Hepatocyte (in vitro differentiated cells): ENCODE data around the gene PHACTR1. TPM values are rescaled to one million over a fixed set of nuclear protein-coding genes. Genes with fewer than 3 reads are reported as not detected.

Experiments
- DNase-seq: peaks from one replicate; pipeline ENCODE4 v3.0.0-alpha.2; 2016; ENCODE audit warnings: low spot score
- H2AFZ ChIP-seq: fragments of 200-600 bp; sonication (generic); 2 replicates; pipeline ENCODE4 v1.6.0; 2016; ENCODE audit warnings: antibody characterized with exemption, mild to moderate bottlenecking
- H3K27ac ChIP-seq: fragments of 200-600 bp; sonication (generic); 2 replicates; pipeline ENCODE4 v1.5.1; 2016; ENCODE audit warnings: mild to moderate bottlenecking
- H3K27me3 ChIP-seq: fragments of 200-600 bp; sonication (generic); 2 replicates; pipeline ENCODE4 v1.6.1; 2016
- H3K36me3 ChIP-seq: fragments of 200-600 bp; sonication (generic); replicated peaks from 2 replicates; pipeline ENCODE4 v1.5.1; 2016; ENCODE audit warnings: low read depth; ENCODE audit not compliant: insufficient read depth
- H3K4me1 ChIP-seq: fragments of 200-600 bp; sonication (generic); 2 replicates; pipeline ENCODE4 v1.5.1; 2016; ENCODE audit warnings: mild to moderate bottlenecking, moderate library complexity; ENCODE audit not compliant: insufficient read depth
- H3K4me2 ChIP-seq: fragments of 200-600 bp; sonication (generic); 2 replicates; pipeline ENCODE4 v1.6.0; 2016
- H3K4me3 ChIP-seq: fragments of 200-600 bp; sonication (generic); 2 replicates; pipeline ENCODE4 v1.5.1; 2016; ENCODE audit warnings: mild to moderate bottlenecking
- H3K79me2 ChIP-seq: fragments of 200-600 bp; sonication (generic); 2 replicates; pipeline ENCODE4 v1.6.0; 2017; ENCODE audit warnings: mild to moderate bottlenecking
- H3K9me2 ChIP-seq: fragments of 200-600 bp; sonication (generic); replicated peaks from 2 replicates; pipeline ENCODE4 v1.6.0; 2017; ENCODE audit warnings: mild to moderate bottlenecking; ENCODE audit not compliant: insufficient read depth
- H3K9me3 ChIP-seq: fragments of 200-600 bp; sonication (generic); 2 replicates; pipeline ENCODE4 v1.5.1; 2016; ENCODE audit warnings: low read depth, mild to moderate bottlenecking
- H4K20me1 ChIP-seq: fragments of 200-600 bp; sonication (generic); 2 replicates; pipeline ENCODE4 v1.6.0; 2016; ENCODE audit warnings: mild to moderate bottlenecking; ENCODE audit not compliant: insufficient read depth, poor library complexity, severe bottlenecking
- EZH2 ChIP-seq: fragments of 200-600 bp; sonication (generic); IDR thresholded peaks from 2 replicates; pipeline ENCODE4 v1.6.1; 2016; ENCODE audit warnings: antibody characterized with exemption, mild to moderate bottlenecking, borderline replicate concordance
- EZH2phosphoT487 ChIP-seq: fragments of 200-600 bp; sonication (generic); IDR thresholded peaks from one replicate; pipeline ENCODE4 v1.6.1; 2018; ENCODE audit warnings: antibody characterized with exemption, mild to moderate bottlenecking, low read depth, moderate library complexity; ENCODE audit not compliant: unreplicated experiment, severe bottlenecking
- WGBS: methylation state at CpG from one replicate; pipeline ENCODE4 v1.1.6; 2016; ENCODE audit warnings: low lambda C conversion rate; ENCODE audit errors: missing lambda C conversion rate; 5-methylcytosine and 5-hydroxymethylcytosine counted together
- polyA plus RNA-seq: library from polyadenylated mRNA; unstranded; fragments of >200 nt; fragmentation: Nextera tagmentation; extraction: Ambion mirVana; gene quantifications from 2 replicates; pipeline ENCODE4 v1.2.1, GENCODE V29; 2016
- total RNA-seq: library from RNA; depleted of rRNA; stranded (reverse); fragments of >200 nt; gene quantifications from 2 replicates; pipeline ENCODE4 v1.2.3, GENCODE V29; 2014
- TF ChIP-seq, protein P1 (sequence below): fragments of 200-600 bp; sonication (generic); IDR thresholded peaks from 2 replicates; pipeline ENCODE4 v1.5.1; 2016; ENCODE audit warnings: antibody characterized with exemption, mild to moderate bottlenecking; ENCODE audit not compliant: poor library complexity

The PHACTR1 gene
- total and polyA plus RNA-seq, 2 experiments from 2014 or later = 3.0 to 4.3 TPM

GRCh38 chr6:13260101-13260598 lies 543.6 kb downstream of the PHACTR1 start:
- TF ChIP-seq EZH2 (no peak), EZH2phosphoT487 (no peak)
- TF ChIP-seq, protein P1, sequence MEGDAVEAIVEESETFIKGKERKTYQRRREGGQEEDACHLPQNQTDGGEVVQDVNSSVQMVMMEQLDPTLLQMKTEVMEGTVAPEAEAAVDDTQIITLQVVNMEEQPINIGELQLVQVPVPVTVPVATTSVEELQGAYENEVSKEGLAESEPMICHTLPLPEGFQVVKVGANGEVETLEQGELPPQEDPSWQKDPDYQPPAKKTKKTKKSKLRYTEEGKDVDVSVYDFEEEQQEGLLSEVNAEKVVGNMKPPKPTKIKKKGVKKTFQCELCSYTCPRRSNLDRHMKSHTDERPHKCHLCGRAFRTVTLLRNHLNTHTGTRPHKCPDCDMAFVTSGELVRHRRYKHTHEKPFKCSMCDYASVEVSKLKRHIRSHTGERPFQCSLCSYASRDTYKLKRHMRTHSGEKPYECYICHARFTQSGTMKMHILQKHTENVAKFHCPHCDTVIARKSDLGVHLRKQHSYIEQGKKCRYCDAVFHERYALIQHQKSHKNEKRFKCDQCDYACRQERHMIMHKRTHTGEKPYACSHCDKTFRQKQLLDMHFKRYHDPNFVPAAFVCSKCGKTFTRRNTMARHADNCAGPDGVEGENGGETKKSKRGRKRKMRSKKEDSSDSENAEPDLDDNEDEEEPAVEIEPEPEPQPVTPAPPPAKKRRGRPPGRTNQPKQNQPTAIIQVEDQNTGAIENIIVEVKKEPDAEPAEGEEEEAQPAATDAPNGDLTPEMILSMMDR = no peak
- WGBS = 86% methylated on average over 7 of the region's 7 CpGs
- Histone ChIP-seq H3K4me2 (no peak overlapping the region), H3K27me3 (no peaks in the 10 kb centered on the region), H3K9me3 (no peaks in the 10 kb centered on the region), H3K36me3 (no peaks in the 10 kb centered on the region), H3K27ac (no peak overlapping the region), H3K79me2 (no peaks in the 10 kb centered on the region), H4K20me1 (no peaks in the 10 kb centered on the region), H3K4me1 (no peaks in the 10 kb centered on the region), H2AFZ (no peak overlapping the region), H3K4me3 (no peak overlapping the region), H3K9me2 (no peaks in the 10 kb centered on the region)
- no peak for DNase-seq

GRCh38 chr6:13260831-13261230 lies 544.3 kb downstream of the PHACTR1 start:
- no peak overlapping the region for H3K4me2 ChIP-seq

DNA sequence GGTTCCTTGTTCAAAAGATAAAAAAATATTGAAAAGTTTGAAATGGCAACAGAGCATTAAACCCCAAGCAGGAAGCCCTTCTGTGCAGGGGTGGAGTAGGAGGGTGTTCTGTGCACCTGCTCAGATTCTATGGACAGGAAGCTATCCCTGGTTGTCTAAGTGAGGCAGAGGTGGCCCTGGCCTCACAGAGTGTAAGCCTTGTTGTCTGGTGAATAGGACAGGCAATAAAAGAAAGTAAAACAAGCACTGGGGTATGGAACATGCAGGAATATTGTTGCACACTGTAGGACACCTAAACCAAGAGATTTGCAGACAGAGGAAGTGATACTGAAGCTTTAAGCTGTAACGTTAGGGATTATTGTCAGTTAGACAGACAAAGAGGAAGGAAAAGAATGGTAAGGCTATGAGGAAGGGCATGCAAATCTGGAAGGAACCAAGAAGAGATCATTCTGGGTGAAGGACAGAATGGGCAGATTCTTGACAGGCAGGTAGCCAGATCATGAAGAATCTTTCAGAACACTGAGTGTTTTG lies 545.0 kb downstream of the PHACTR1 start:
- Histone ChIP-seq H3K79me2 (no peaks in the 10 kb centered on the region), H3K4me2 (no peak overlapping the region), H3K4me3 (no peak overlapping the region), H3K9me2 (no peaks in the 10 kb centered on the region), H2AFZ (no peak overlapping the region), H3K27me3 (no peaks in the 10 kb centered on the region), H4K20me1 (no peaks in the 10 kb centered on the region), H3K36me3 (no peaks in the 10 kb centered on the region), H3K4me1 (no peaks in the 10 kb centered on the region), H3K9me3 (no peaks in the 10 kb centered on the region), H3K27ac (no peak overlapping the region)
- no peak for TF ChIP-seq EZH2phosphoT487
- no peak for TF ChIP-seq EZH2
- TF ChIP-seq, protein P1 = no peak
- 82% methylated on average over 1 of the region's 1 CpG for WGBS
- no peak for DNase-seq

More at GRCh38 chr6:13260831-13261230, 544.3 kb downstream of the PHACTR1 start:
- no peak overlapping the region for H3K27ac ChIP-seq
- no peaks in the 10 kb centered on the region for H3K4me1 ChIP-seq
- TF ChIP-seq EZH2 (no peak), EZH2phosphoT487 (no peak)
- TF ChIP-seq, protein P1 = no peak
- 95% methylated on average over 5 of the region's 5 CpGs for WGBS
- DNase-seq = no peak
- H2AFZ ChIP-seq = no peak overlapping the region
- H3K36me3 ChIP-seq = no peaks in the 10 kb centered on the region
- no peaks in the 10 kb centered on the region for H3K27me3 ChIP-seq
- no peaks in the 10 kb centered on the region for H3K79me2 ChIP-seq
- H3K9me3 ChIP-seq = no peaks in the 10 kb centered on the region
- no peaks in the 10 kb centered on the region for H3K9me2 ChIP-seq
- H3K4me3 ChIP-seq = no peak overlapping the region
- H4K20me1 ChIP-seq = no peaks in the 10 kb centered on the region
